ENCODE data around the gene LRPAP1. TPM values are rescaled to one million over a fixed set of nuclear protein-coding genes. Genes with fewer than 3 reads are reported as not detected.
"Not testable (repeated sequence)": the region's sequence is repeated elsewhere in the genome, so short reads cannot be mapped to it uniquely, and the experiment has no call there.

LRPAP1 gene
- total RNA-seq, 1 experiment from 2014 or later: 90.8 TPM

- Mint-ChIP-seq H3K9me3 (no peaks in the 10 kb centered on the region), H3K27ac (no peak overlapping the region), H3K4me3 (no peak overlapping the region), H3K4me1 (no peaks in the 10 kb centered on the region; the same call in 1 of the 2 replicates), H3K27me3 (ENCODE audit: low read depth) (no peaks in the 10 kb centered on the region; the same call in 1 of the 2 replicates), H3K36me3 (no peaks in the 10 kb centered on the region)
- no peak for TF ChIP-seq CREM (CRISPR knock-in tag; IDR thresholded peaks at IDR 0.05)
- no peak for TF ChIP-seq HMGA2 (CRISPR knock-in tag; IDR thresholded peaks at IDR 0.05)
- TF ChIP-seq ATF1 (CRISPR knock-in tag; IDR thresholded peaks at IDR 0.05): no peak
- TF ChIP-seq JUN (CRISPR knock-in tag; IDR thresholded peaks at IDR 0.05): no peak
- no peak for TF ChIP-seq RORB (CRISPR knock-in tag; IDR thresholded peaks at IDR 0.05)
- no peak for TF ChIP-seq SMAD3 (CRISPR knock-in tag; IDR thresholded peaks at IDR 0.05; ENCODE audit: borderline replicate concordance)
- TF ChIP-seq NFE2L1 (CRISPR knock-in tag; IDR thresholded peaks at IDR 0.05): no peak
- ATAC-seq (no peak), DNase-seq (ENCODE audit: low spot score) (no peak)
- ChIA-PET POLR2A (no interaction called here), CTCF (interaction anchor here (0.9 to 1.1 kb wide), 6 partner anchors 9 to 371 kb away, joined by 3 to 5 read pairs (median 3); no protein-coding TSS in a partner anchor)
Measured at GRCh38 chr4:3571921-3572320, 39.7 kb upstream of the LRPAP1 start.

GRCh38 chr4:3570923-3571322 lies 38.7 kb upstream of the LRPAP1 start:
- ATAC-seq; H3K9me3 Mint-ChIP-seq; H3K36me3 Mint-ChIP-seq; H3K27me3 Mint-ChIP-seq (ENCODE audit: low read depth); DNase-seq (ENCODE audit: low spot score); CTCF ChIA-PET; H3K4me3 Mint-ChIP-seq; POLR2A ChIA-PET; H3K4me1 Mint-ChIP-seq; H3K27ac Mint-ChIP-seq: not testable (repeated sequence)

- H3K9me3 Mint-ChIP-seq; H3K4me1 Mint-ChIP-seq; H3K27ac Mint-ChIP-seq; ATAC-seq; H3K27me3 Mint-ChIP-seq (ENCODE audit: low read depth); CTCF ChIA-PET; POLR2A ChIA-PET; DNase-seq (ENCODE audit: low spot score); H3K4me3 Mint-ChIP-seq; H3K36me3 Mint-ChIP-seq: not testable (repeated sequence)
Measured at GRCh38 chr4:3569611-3570010, 37.4 kb upstream of the LRPAP1 start.

DNA sequence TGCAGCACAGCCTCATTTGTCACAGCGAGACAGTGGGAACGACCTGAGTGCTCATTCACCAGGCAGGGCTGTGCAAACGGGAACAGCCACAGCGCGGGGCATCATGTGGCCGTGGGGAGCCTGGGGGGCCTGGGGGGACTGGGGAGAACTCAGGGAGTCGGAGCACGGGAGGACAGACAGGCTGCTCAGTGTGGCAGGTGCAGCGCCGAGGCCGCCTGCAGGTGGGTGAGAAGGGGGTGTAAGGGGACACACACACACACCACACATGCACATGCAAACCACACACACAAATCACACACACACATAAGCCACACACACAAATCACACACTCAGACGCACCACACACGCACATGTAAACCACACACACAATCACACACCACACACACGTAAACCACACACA lies 34.5 kb upstream of the LRPAP1 start:
- DNase-seq (ENCODE audit: low spot score); H3K9me3 Mint-ChIP-seq; H3K4me1 Mint-ChIP-seq; CTCF ChIA-PET; POLR2A ChIA-PET; H3K27ac Mint-ChIP-seq; H3K36me3 Mint-ChIP-seq; ATAC-seq; H3K27me3 Mint-ChIP-seq (ENCODE audit: low read depth); H3K4me3 Mint-ChIP-seq: not testable (repeated sequence)

DNA sequence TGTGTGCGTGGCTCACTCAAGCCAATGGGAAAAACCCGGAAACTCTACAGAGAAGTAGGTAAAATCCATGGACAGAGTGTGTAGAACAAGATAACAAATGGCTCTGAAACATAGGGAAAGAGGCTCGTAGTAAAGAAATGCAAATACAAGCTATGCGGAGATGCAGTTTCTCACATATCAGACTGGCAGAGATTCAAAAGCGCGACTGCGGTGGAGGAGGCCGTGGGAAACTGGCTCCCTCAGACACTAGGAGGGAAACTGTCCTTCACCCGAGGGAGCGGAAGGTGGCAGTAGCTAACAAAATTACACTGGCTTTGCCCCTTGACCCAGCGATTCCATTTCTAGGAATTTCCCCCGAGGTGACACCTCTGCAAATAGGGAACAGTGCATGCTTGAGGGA lies 34.1 kb upstream of the LRPAP1 start:
- H3K4me3 Mint-ChIP-seq; H3K4me1 Mint-ChIP-seq; ATAC-seq; H3K36me3 Mint-ChIP-seq; POLR2A ChIA-PET; DNase-seq (ENCODE audit: low spot score); H3K9me3 Mint-ChIP-seq; CTCF ChIA-PET; H3K27me3 Mint-ChIP-seq (ENCODE audit: low read depth); H3K27ac Mint-ChIP-seq: not testable (repeated sequence)

DNA sequence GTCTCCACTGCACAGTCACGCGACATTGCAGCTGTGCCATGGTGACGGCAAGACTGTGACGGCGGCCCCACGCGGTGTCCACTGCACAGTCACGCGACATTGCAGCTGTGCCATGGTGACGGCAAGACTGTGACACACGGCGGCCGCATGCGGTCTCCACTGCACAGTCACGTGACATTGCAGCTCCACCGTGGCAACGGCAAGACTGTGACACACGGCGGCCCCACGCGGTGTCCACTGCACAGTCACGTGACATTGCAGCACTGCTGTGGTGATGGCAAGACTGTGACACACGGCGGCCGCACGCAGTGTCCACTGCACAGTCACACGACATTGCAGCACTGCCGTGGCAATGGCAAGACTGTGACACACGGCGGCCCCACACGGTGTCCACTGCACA lies 32.7 kb upstream of the LRPAP1 start:
- H3K27ac Mint-ChIP-seq; ATAC-seq; H3K36me3 Mint-ChIP-seq; H3K27me3 Mint-ChIP-seq (ENCODE audit: low read depth); H3K9me3 Mint-ChIP-seq; H3K4me3 Mint-ChIP-seq; POLR2A ChIA-PET; DNase-seq (ENCODE audit: low spot score); H3K4me1 Mint-ChIP-seq: not testable (repeated sequence)
- CTCF ChIA-PET: interaction anchor here (0.5 kb wide), 1 partner anchor 117 kb away, joined by 3 read pairs; no protein-coding TSS in a partner anchor

DNA sequence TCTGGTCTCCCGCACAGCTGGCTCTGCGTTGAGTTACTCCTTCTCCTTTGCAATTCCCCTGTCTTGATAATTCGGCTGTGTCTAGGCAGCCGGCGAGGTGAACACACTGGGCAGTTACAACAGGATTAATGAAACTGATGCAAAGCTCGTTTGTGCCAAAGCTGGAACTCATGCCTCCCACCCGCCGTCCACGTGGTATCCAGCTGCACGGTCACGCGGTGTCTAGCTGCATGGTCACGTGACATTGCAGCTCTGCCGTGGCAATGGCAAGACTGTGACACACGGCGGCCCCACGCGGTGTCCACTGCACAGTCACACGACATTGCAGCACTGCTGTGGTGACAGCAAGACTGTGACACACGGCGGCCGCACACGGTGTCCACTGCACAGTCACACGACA lies 31.2 kb upstream of the LRPAP1 start:
- no peak for DNase-seq (ENCODE audit: low spot score)
- Mint-ChIP-seq H3K9me3 (no peaks in the 10 kb centered on the region), H3K36me3 (no peaks in the 10 kb centered on the region), H3K27me3 (ENCODE audit: low read depth) (peaks cover 4% of the 10 kb centered on the region; the same call in 1 of the 2 replicates), H3K27ac (no peak overlapping the region), H3K4me3 (no peak overlapping the region), H3K4me1 (no peaks in the 10 kb centered on the region)
- ChIA-PET CTCF (interaction anchor here (0.9 kb wide), 1 partner anchor 9 kb away, joined by 3 read pairs; no protein-coding TSS in a partner anchor), POLR2A (no interaction called here)
- ATAC-seq: no peak
- TF ChIP-seq AR (CRISPR knock-in tag; IDR thresholded peaks at IDR 0.05) (no peak), ZNF219 (CRISPR knock-in tag; IDR thresholded peaks at IDR 0.05; ENCODE audit: borderline replicate concordance) (no peak), FOXK1 (CRISPR knock-in tag; IDR thresholded peaks at IDR 0.05) (no peak), CREM (CRISPR knock-in tag; IDR thresholded peaks at IDR 0.05) (no peak), CDX4 (CRISPR knock-in tag; IDR thresholded peaks at IDR 0.05; ENCODE audit: borderline replicate concordance) (no peak), TCF7 (CRISPR knock-in tag; IDR thresholded peaks at IDR 0.05; ENCODE audit: low read depth) (no peak), SP1 (CRISPR knock-in tag; conservative IDR thresholded peaks at IDR 0.05) (no peak), FOXJ3 (CRISPR knock-in tag; IDR thresholded peaks at IDR 0.05; ENCODE audit: borderline replicate concordance) (no peak), OVOL2 (CRISPR knock-in tag; IDR thresholded peaks at IDR 0.05; ENCODE audit: borderline replicate concordance) (no peak), ZNF138 (CRISPR knock-in tag; conservative IDR thresholded peaks at IDR 0.05) (no peak)
- TF ChIP-seq, protein P1, sequence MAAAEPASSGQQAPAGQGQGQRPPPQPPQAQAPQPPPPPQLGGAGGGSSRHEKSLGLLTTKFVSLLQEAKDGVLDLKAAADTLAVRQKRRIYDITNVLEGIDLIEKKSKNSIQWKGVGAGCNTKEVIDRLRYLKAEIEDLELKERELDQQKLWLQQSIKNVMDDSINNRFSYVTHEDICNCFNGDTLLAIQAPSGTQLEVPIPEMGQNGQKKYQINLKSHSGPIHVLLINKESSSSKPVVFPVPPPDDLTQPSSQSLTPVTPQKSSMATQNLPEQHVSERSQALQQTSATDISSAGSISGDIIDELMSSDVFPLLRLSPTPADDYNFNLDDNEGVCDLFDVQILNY (CRISPR knock-in tag; IDR thresholded peaks at IDR 0.05): no peak
